Muscle layer of duodenum (tissue), 2 donors: Measurements from ENCODE around the gene TDRD10.

Experiments
- H3K27ac ChIP-seq: one replicate; pipeline ENCODE4 v1.7.0; 2013; ENCODE audit warnings: mild to moderate bottlenecking, low read length
- H3K27me3 ChIP-seq: one replicate; pipeline ENCODE4 v1.7.0; 2013; ENCODE audit warnings: low read depth, mild to moderate bottlenecking, control low read depth, low read length
- H3K36me3 ChIP-seq, 2 donors: one replicate each; pipeline ENCODE4 v1.7.0; 2013; ENCODE audit warnings: low read length in 2 of 2, control low read depth in 1 of 2, mild to moderate bottlenecking in 1 of 2; ENCODE audit not compliant: insufficient read depth in 2 of 2, control insufficient read depth in 1 of 2
- H3K4me1 ChIP-seq, 2 donors: one replicate each; pipeline ENCODE4 v1.7.0; 2013; ENCODE audit warnings: low read length in 2 of 2, mild to moderate bottlenecking in 2 of 2, control low read depth in 1 of 2, moderate library complexity in 1 of 2; ENCODE audit not compliant: insufficient read depth in 2 of 2, control insufficient read depth in 1 of 2
- H3K4me3 ChIP-seq, 2 donors: one replicate each; pipeline ENCODE4 v1.7.0; 2013; ENCODE audit warnings: low read length in 2 of 2, low read depth in 1 of 2, mild to moderate bottlenecking in 1 of 2
- H3K9me3 ChIP-seq, 2 donors: one replicate each; pipeline ENCODE4 v1.7.0; 2013; ENCODE audit warnings: low read length in 2 of 2, control low read depth in 1 of 2, mild to moderate bottlenecking in 1 of 2; ENCODE audit not compliant: control insufficient read depth in 1 of 2
- donor health status: healthy.

TDRD10 gene

GRCh38 chr1:154466921-154467417 is 35.0 kb upstream of the TDRD10 start:
- H3K4me1 ChIP-seq = peaks cover 6 to 12% of the 10 kb centered on the region in 2 donors

GRCh38 chr1:154467434-154468102 is 34.5 kb upstream of the TDRD10 start:
- Histone ChIP-seq H3K4me3 (no peak overlapping the region), H3K9me3 (no peaks in the 10 kb centered on the region), H3K36me3 (peaks cover 9 to 15% of the 10 kb centered on the region in 2 donors), H3K27me3 (no peaks in the 10 kb centered on the region), H3K27ac (no peak overlapping the region), H3K4me1 (peaks cover 6 to 12% of the 10 kb centered on the region in 2 donors)

More at GRCh38 chr1:154466921-154467417, 35.0 kb upstream of the TDRD10 start:
- Histone ChIP-seq H3K27ac (no peak overlapping the region), H3K4me3 (no peak overlapping the region), H3K9me3 (no peaks in the 10 kb centered on the region), H3K36me3 (peaks cover 9 to 15% of the 10 kb centered on the region in 2 donors), H3K27me3 (no peaks in the 10 kb centered on the region)

- H3K36me3 ChIP-seq = peaks cover 9 to 15% of the 10 kb centered on the region in 2 donors
- no peak overlapping the region for H3K27ac ChIP-seq
- H3K9me3 ChIP-seq = no peaks in the 10 kb centered on the region
- no peaks in the 10 kb centered on the region for H3K27me3 ChIP-seq
- peaks cover 0 to 12% of the 10 kb centered on the region in 2 donors for H3K4me1 ChIP-seq
- H3K4me3 ChIP-seq = no peak overlapping the region
Measured at GRCh38 chr1:154468535-154469250, 33.3 kb upstream of the TDRD10 start.

- Histone ChIP-seq H3K27ac (no peak overlapping the region), H3K36me3 (peaks cover 9 to 13% of the 10 kb centered on the region in 2 donors), H3K4me1 (peaks cover 0 to 17% of the 10 kb centered on the region in 2 donors), H3K9me3 (no peaks in the 10 kb centered on the region), H3K4me3 (no peak overlapping the region), H3K27me3 (no peaks in the 10 kb centered on the region)
Measured at GRCh38 chr1:154469844-154470560, 32.0 kb upstream of the TDRD10 start.

- H3K4me1 ChIP-seq = peaks cover 0 to 9% of the 10 kb centered on the region in 2 donors
- no peak overlapping the region for H3K4me3 ChIP-seq
- H3K9me3 ChIP-seq = no peaks in the 10 kb centered on the region
- H3K36me3 ChIP-seq = peaks cover 0 to 5% of the 10 kb centered on the region in 2 donors
- H3K27ac ChIP-seq = no peak overlapping the region
- H3K27me3 ChIP-seq = no peaks in the 10 kb centered on the region
Measured at GRCh38 chr1:154471304-154471703, 30.7 kb upstream of the TDRD10 start.

GRCh38 chr1:154474802-154475201 is 27.2 kb upstream of the TDRD10 start:
- Histone ChIP-seq H3K4me1 (peaks cover 0 to 8% of the 10 kb centered on the region in 2 donors), H3K27ac (no peak overlapping the region), H3K4me3 (no peak overlapping the region), H3K9me3 (no peaks in the 10 kb centered on the region), H3K36me3 (no peaks in the 10 kb centered on the region), H3K27me3 (no peaks in the 10 kb centered on the region)

GRCh38 chr1:154476791-154477190 is 25.2 kb upstream of the TDRD10 start:
- Histone ChIP-seq H3K9me3 (no peaks in the 10 kb centered on the region), H3K27me3 (no peaks in the 10 kb centered on the region), H3K36me3 (no peaks in the 10 kb centered on the region), H3K4me3 (no peak overlapping the region), H3K27ac (no peak overlapping the region), H3K4me1 (peaks cover 0 to 15% of the 10 kb centered on the region in 2 donors)

GRCh38 chr1:154478013-154478412 is 24.0 kb upstream of the TDRD10 start:
- Histone ChIP-seq H3K36me3 (no peaks in the 10 kb centered on the region), H3K4me1 (peaks cover 0 to 15% of the 10 kb centered on the region in 2 donors), H3K27ac (no peak overlapping the region), H3K27me3 (no peaks in the 10 kb centered on the region), H3K4me3 (no peak overlapping the region), H3K9me3 (no peaks in the 10 kb centered on the region)

GRCh38 chr1:154478639-154479038 is 23.4 kb upstream of the TDRD10 start:
- H3K27me3 ChIP-seq = no peaks in the 10 kb centered on the region
- no peaks in the 10 kb centered on the region for H3K36me3 ChIP-seq
- H3K4me3 ChIP-seq = no peak overlapping the region
- peaks cover 0 to 15% of the 10 kb centered on the region in 2 donors for H3K4me1 ChIP-seq
- no peak overlapping the region for H3K27ac ChIP-seq
- H3K9me3 ChIP-seq = no peaks in the 10 kb centered on the region

- peaks cover 0 to 11% of the 10 kb centered on the region in 2 donors for H3K4me1 ChIP-seq
- H3K27ac ChIP-seq = no peak overlapping the region
- H3K9me3 ChIP-seq = no peaks in the 10 kb centered on the region
- H3K36me3 ChIP-seq = no peaks in the 10 kb centered on the region
- no peak overlapping the region for H3K4me3 ChIP-seq
- H3K27me3 ChIP-seq = no peaks in the 10 kb centered on the region
Measured at GRCh38 chr1:154479764-154480421, 22.1 kb upstream of the TDRD10 start.

- no peak overlapping the region for H3K27ac ChIP-seq
- H3K4me3 ChIP-seq = no peak overlapping the region
- no peaks in the 10 kb centered on the region for H3K27me3 ChIP-seq
- H3K36me3 ChIP-seq = no peaks in the 10 kb centered on the region
- H3K9me3 ChIP-seq = no peaks in the 10 kb centered on the region
- H3K4me1 ChIP-seq = peaks cover 0 to 15% of the 10 kb centered on the region in 2 donors
Measured at GRCh38 chr1:154481053-154481452, 21.0 kb upstream of the TDRD10 start.
